ENCODE results near the gene ATXN7. TPM values are rescaled to one million over a fixed set of nuclear protein-coding genes. Genes with fewer than 3 reads are reported as not detected.

Gene ATXN7
- total and polyA plus RNA-seq, 2 of the 13 experiments (the other 11 are each of a cell fraction or from before 2014, with no cell fraction given): 13.8 to 20.0 TPM

- intact Hi-C loops (cut with micrococcal nuclease; ENCODE audit: unreplicated experiment) (no loop called here), in situ Hi-C loops (cut with HindIII; ENCODE audit: extremely low pct_ligation_motif_present, low pct_unique_long_range_greater_than_20kb) (no loop called here)
- Histone ChIP-seq H3K9ac (ENCODE audit: insufficient read depth, low read depth, low read length) (no peak overlapping the region), H3K36me3 (replicated peaks in 1 of 2; ENCODE audit: control insufficient read depth in 1 of 2, insufficient read depth in 2 of 2, low read length in 2 of 2) (peaks cover 0 to 10% of the 10 kb centered on the region in 2 experiments; a peak in 1 of 5 replicates), H3K27me3 (ENCODE audit: control insufficient read depth in 1 of 2, insufficient read depth in 2 of 2, low read length in 2 of 2) (no peaks in the 10 kb centered on the region), H4K20me1 (ENCODE audit: insufficient read depth, low read length) (peaks cover 22% of the 10 kb centered on the region), H3K79me2 (ENCODE audit: insufficient read depth, low read length) (peaks cover 54% of the 10 kb centered on the region), H2AFZ (ENCODE audit: low read length) (no peak overlapping the region), H3K4me3 (replicated peaks in 1 of 3; ENCODE audit: insufficient read depth in 1 of 3, low read depth in 2 of 3, low read length in 3 of 3) (no peak overlapping the region), H3K9me3 (ENCODE audit: low read length) (no peaks in the 10 kb centered on the region), H3K27ac (ENCODE audit: extremely low read length, insufficient read depth, low read length) (no peak overlapping the region), H3K4me1 (ENCODE audit: insufficient read depth, low read length) (peaks cover 41% of the 10 kb centered on the region), H3K4me2 (ENCODE audit: low read depth, low read length) (no peak overlapping the region)
- BruUV-seq (replicated peaks): no TSS peak
- DNase-seq (ENCODE audit: low spot score) (no peak), ATAC-seq (no peak), FAIRE-seq (no peak)
- no peak for TF ChIP-seq KLF6 (CRISPR knock-in tag; IDR thresholded peaks at IDR 0.05)
- no peak for TF ChIP-seq ZKSCAN1 (IDR thresholded peaks at IDR 0.05; ENCODE audit: low read length)
- no peak for TF ChIP-seq DBP (CRISPR knock-in tag; IDR thresholded peaks at IDR 0.05; ENCODE audit: not compliant biosample characterization)
- no peak for TF ChIP-seq JDP2 (CRISPR knock-in tag; IDR thresholded peaks at IDR 0.05; ENCODE audit: borderline replicate concordance)
- no peak for TF ChIP-seq NKX3-1 (CRISPR knock-in tag; IDR thresholded peaks at IDR 0.05)
- no peak for TF ChIP-seq POLR2AphosphoS5 (IDR thresholded peaks at IDR 0.05; ENCODE audit: low read depth, low read length)
- TF ChIP-seq ZBTB25 (CRISPR knock-in tag; IDR thresholded peaks at IDR 0.05): no peak
- no peak for TF ChIP-seq ZNF747 (CRISPR knock-in tag; IDR thresholded peaks at IDR 0.05; ENCODE audit: borderline replicate concordance)
- TF ChIP-seq ZNF770 (CRISPR knock-in tag; IDR thresholded peaks at IDR 0.05): no peak
- no peak for TF ChIP-seq DMTF1 (CRISPR knock-in tag; IDR thresholded peaks at IDR 0.05)
- no peak for TF ChIP-seq KDM5B (CRISPR knock-in tag; IDR thresholded peaks at IDR 0.05; ENCODE audit: borderline replicate concordance)
- TF ChIP-seq ZBTB1 (CRISPR knock-in tag; IDR thresholded peaks at IDR 0.05; ENCODE audit: borderline replicate concordance): no peak
- TF ChIP-seq TGIF2 (CRISPR knock-in tag; IDR thresholded peaks at IDR 0.05): no peak
- TF ChIP-seq ZFX (CRISPR knock-in tag; IDR thresholded peaks at IDR 0.05; ENCODE audit: low read depth): no peak
- TF ChIP-seq ZFP37 (CRISPR knock-in tag; IDR thresholded peaks at IDR 0.05; ENCODE audit: borderline replicate concordance): no peak
- TF ChIP-seq FOSL2 (CRISPR knock-in tag; IDR thresholded peaks at IDR 0.05): no peak
- WGBS (ENCODE audit: low lambda C conversion rate): 100% methylated on average over 1 of the region's 1 CpG
- CTCF ChIA-PET (ENCODE audit: low intra/inter-chr PET ratio, low total read pairs): no interaction called here
- POLR2A ChIA-PET: no interaction called here
Observed at GRCh38 chr3:63933459-63933858, 69.8 kb downstream of the ATXN7 start.

Data from HepG2 (cell line).